HG03354 (cell line): ENCODE results near the gene L3MBTL4.
"Not testable (repeated sequence)": the region's sequence is repeated elsewhere in the genome, so short reads cannot be mapped to it uniquely, and the experiment has no call there.

Source experiments
- ATAC-seq: cut with Tn5 transposase; IDR thresholded peaks from one replicate; pipeline ENCODE4 v1.9.1; 2021; ENCODE audit warnings: mild to moderate bottlenecking; ENCODE audit not compliant: unreplicated experiment, poor library complexity, severe bottlenecking

Gene L3MBTL4

DNA sequence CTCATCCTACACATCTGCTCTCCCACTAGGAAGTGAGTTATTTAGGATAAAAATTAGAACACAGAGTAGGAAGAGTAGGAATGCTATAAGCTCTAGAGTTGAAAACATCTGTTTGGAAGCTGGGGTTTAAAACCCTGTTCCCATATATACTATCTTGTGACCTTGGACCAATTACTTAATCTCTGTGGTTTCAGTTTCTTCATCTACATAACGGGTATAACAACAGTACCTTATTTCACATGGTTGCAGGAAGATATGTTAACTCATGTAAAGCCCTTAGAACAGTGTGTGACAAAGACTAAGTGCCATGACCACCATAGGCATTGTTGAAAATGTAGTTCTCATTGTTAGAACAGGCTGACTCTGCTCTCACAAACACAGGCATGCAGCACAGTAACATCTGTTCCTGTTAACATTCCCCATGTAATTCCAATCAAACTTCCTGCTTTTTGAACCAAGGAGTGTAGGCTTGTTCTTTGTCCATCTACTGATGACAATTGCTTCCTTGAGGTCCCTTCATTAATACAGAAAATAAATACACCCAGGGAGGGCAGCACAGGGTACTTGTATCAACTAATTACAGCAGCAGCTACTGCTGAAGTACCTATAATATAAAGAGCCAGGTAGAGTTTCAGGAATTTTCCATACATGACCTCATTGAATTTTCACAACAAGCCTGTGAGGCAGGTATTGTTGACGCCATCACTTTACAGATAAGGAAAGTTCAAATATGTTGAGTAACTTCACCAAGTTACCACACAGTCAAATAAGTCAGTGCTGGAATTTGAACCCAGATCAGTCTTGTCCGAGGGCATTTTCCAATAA lies 204.2 kb downstream of the L3MBTL4 start:
- no peak for ATAC-seq

DNA sequence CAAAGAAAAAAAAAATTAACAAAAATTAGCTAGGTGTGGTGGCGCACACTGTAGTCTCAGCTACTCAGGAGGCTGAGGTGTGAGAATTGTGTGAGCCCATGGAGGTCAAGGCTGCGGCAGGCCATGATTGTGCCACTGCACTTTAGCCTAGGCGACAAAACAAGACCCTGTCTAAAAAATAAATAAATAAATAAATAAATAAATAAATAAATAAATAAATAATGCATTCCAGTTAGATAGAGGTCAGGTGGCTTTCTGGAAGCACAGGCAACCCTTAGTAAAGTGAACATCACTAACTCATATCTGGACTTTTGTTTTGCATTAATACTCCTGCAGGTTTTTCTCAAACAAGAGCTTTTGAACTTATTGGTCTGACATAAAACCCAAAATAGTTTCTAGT lies 206.8 kb downstream of the L3MBTL4 start:
- ATAC-seq, result no peak

DNA sequence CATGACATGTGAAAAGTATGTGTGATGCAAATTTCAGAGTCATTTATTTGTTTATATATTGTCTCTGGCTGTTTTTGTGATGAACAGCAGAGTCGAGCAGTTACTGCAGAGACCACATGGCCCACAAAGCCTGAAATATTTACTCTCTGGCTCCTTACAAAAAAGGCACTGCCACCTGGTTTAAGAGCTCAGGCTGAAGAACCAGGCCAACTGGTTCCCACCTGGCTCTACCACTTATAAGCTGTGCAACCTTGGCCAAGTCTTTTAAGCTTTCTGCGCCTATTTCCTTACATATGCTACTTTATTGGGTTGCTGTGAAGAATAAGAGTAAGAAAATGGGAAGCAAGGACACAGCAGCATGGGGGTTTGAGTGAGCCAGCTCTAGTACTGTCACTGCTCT lies 207.6 kb downstream of the L3MBTL4 start:
- ATAC-seq, result no peak

DNA sequence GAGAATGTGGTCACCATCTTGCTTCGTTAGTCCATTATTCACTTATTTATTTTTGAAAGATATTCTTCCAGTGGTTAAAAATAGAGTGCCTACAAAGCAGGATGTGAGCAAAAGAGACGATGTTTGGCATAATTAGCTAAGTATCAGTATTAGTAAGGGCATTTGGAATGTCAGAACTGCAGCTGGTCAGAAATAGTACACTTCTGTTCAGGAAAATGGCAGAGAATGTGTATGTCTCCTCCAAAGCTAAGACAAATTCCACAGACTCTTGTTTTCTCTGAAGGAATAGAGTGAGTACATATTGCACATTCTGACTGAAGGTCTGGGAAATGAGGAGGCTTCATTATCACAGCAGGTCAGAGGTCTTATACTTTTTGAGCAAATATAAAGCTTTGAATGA lies 209.0 kb downstream of the L3MBTL4 start:
- no peak for ATAC-seq

DNA sequence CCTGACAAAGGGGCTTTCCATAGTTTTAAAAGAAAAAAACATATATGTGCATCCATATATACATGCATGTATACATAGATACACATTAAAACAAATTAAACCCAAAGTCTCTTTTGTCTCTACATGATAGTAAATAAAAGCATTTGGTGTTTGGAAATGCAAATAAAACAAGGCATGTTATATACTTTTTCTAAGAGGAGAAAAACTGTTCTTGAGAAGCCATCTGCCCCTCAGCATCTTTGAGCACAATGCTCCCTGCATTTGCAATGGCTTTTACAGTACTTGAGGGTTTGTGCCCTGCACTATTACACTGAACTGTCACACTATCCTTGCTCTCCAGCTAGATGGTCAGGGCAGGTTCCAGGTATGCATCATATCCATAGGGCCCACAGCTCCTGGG lies 210.2 kb downstream of the L3MBTL4 start:
- no peak for ATAC-seq

DNA sequence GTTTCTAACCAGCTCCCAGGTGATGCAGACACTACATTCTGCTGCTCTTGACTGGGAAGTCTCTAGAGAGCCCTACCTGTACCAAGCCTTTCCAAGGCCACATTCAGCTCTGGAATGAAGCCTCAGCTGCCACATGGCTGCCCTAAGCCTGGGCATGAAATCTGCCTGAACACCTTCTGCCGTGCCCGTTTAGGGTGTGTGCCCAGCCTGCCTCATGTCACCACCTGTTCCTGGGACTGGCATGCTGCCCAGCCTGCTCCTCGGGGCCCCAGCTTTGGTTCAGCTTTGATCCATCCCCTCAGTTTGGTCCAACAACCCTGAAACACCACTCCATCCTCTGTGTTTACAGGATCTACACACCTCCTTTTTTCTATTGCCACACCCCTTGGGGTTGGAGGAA lies 210.9 kb downstream of the L3MBTL4 start:
- no peak for ATAC-seq

DNA sequence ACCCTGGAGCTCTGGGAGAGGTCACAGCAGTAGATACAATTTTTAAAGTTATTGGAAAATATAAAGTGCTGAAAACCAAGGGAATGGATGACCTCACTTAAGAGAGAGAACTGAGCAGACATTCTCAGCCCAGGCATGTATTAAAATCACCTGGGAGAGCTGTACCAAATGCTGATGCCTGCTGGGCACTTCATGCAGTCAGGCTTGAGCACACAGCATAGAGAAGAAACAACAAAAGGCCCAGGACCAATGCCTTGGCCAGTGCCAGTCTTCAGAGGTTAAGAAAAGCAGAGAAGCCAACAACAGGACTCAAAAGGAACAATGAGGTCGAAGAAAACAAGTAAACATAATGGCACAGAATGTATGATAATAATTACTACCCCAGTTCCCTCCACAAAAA lies 211.8 kb downstream of the L3MBTL4 start:
- no peak for ATAC-seq

DNA sequence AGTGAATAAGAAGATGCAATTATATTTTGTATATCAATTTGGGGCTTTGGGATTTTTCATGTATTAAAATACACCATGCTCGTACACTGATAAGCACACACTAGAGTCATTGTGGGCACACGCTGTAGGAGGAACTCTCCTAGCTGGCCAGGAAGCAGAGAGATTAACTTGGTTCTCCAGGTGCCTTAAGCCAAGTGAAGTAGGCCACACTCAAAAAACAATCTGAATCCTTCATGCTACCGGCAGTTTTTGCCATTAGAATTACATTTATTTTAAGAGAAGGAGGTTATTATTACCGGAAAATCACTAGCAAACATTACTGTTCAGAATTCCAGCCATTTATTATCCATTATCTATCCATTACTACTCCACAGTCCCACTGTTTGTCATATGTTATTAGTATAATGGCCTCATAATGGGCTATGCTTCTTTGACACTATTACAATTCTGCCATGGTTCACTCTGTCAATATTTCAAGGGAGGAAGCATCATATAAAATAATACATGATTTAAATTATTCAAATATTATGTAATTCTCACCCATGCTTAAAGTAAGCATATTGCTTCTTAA lies 214.4 kb downstream of the L3MBTL4 start:
- no peak for ATAC-seq

DNA sequence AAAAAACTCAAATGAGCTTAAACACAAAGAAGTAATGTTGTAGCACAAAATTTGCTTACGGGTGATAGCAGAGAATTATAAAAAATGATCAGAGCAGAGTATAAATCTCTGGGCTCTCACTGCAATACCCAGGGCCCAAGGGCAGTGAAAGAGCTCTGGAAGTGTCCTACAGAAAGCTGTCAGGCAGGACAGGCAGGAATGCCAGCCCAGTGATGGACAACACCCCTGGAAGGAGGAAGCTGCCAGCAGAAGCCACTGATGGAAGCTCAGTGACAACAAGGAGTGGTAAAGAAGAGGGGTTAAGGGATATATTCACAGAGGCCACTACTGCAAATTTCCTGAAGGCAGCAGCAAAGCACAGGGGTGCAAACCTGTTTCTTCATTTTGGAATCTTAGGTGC lies 214.9 kb downstream of the L3MBTL4 start:
- ATAC-seq, result no peak

DNA sequence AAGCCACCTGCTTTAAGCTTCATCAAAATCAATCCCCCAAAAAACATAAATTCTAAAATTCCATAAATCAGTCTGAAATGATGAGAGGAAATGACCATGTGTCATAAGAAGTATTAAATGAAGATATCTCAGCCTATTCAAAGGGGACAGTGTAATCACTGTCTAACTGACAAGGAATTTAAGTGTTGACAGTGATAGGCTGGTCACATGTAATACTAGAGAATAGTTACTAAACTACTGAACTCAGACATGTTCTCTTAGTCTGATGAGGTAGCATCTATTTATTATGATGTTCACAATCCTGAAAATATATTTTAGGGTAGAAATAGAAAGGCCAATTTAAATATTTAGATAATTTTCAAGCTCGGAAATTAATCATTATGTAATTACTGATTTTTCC lies 216.1 kb downstream of the L3MBTL4 start:
- ATAC-seq, result no peak

DNA sequence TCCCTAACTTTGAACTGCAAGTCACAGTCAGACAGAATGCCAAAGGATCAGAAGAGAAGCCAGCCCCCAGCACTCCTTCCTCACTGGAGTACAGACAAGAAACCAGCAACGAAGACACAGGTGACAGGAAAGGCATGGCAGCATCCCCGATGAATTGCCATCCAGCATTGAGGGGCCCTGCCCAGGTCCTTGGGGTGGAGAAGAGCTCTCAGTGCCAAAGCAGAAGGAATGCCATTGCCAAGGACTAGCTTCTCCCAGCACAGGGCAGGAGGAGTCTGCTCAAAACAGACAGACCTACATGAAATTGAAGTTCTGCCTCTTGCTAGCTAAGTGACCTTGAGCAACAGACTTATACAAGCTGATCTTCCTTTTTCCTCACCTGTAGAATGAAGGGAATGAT lies 220.1 kb downstream of the L3MBTL4 start:
- no peak for ATAC-seq

DNA sequence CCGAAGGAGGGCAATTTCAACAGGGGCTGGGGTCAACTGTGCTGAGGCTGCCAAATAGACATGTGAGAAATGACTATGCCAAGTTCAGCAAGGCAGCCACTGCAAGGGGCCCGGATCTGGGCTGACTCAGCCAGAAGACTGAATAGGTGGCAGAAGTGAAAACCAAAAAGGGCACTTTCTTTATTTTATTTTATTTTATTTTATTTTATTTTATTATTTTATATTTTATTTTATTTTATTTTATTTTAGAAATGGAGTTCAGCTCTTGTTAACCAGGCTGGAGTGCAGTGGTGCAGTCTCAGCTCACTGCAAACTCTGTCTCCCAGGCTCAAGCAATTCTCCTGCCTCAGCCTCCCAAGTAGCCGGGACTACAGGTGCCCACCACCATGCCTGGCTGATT lies 228.9 kb downstream of the L3MBTL4 start:
- not testable (repeated sequence) for ATAC-seq

DNA sequence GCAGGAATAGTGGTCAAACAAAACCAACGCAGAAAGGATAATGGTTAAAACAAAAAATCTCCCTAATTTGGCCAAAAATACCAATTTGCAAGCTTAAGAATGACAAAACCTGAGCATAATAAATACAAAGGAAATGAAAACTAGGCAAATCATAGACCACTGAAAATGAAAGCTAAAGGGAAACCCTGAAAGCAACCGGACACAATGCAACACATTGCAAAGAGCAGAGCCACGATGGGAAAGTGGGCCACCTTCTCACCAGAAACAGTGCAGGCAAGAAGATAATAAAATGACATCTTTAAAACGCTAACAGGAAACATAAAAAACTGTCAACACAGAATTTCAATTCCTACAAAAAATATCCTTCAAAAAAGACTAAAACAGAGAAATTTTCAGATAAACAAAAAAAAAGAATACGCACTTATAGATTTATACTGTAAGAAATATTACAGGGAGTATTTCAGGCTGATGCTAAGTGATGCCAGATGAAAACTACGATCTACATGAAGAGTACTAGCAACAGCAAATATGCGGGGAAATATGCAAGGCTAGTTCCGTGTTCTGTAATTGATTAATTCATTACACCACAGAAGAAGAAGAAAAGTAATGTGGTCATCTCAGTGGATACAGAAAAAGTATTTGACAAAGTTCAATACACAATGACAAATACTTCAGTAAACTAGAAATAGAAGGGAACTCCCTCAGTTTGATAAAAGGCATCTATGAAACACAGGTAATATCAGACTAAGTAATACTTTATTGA lies 239.5 kb downstream of the L3MBTL4 start:
- no peak for ATAC-seq

DNA sequence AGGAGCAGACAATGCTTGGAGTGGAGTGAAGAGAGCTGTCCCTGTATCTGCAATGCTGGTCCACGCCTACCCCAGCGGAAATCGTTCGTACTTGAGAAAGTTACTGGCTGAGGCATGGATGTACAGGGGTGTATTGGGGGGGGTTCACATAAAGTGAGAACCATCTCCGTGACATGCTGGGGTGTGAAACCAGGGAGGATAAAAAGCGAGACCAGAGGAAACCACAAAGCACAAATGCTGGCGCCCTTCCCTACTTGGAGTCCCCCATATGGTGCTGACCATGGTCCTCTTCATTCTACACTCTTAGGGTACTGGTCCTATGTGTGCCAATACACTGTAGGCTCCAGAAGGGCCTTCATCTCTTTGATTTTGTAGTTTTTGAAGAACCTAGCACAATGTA lies 244.1 kb downstream of the L3MBTL4 start:
- ATAC-seq, result no peak

DNA sequence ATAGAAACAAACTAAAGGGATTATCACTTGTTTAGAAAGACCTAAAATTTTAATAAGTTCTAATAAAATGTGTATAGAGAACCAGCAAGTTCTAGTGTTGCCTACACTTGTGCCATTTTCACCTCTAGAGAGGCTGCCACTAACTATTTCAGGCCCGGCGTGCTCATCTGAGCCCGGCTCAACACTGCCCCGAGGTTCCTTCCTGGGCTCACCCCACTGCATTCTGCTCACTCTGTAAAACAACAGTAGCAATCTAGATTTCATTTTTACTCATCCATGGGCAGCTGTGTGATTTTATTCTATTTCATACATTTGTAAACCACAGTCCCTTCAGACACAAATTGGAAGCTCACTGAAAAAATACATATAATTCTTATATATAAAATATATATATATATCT lies 253.2 kb downstream of the L3MBTL4 start:
- ATAC-seq, result no peak

DNA sequence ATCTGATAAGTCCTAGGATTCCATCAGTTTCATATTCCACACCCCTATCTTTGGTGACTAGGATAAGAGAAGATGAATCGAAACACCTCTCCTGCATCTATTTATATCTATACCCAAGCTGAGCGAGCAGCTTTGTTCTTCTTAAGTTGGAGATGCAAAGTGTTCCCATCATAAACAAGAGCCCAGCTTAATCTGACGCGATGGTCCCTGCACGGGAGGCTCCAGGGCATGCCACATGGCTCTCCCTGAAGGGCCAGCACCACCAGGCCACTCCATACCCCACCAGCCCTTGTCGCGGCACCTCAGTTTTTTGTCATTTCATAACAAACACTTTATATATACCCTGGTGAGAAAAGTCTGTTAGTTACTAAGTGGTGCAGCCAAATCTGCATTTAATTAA lies 255.3 kb downstream of the L3MBTL4 start:
- no peak for ATAC-seq

DNA sequence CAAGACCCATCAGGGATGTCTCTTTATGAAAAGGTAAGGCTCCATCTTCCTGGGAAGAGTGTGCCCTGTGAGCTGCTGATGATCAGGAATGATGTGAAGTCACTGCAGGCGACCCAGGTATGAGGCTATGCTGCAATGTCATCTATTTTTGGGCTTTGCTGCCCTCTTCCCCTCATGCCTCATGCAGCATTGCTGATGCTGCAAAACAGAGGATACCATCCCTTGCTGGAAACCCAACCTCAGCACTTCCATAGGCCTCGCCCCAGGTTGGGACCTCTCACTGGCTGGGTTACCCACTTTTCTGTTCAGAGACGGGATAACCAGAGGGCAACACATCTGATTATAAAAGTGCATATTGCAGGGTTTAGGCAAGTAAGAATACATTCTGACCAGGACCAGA lies 255.8 kb downstream of the L3MBTL4 start:
- no peak for ATAC-seq

DNA sequence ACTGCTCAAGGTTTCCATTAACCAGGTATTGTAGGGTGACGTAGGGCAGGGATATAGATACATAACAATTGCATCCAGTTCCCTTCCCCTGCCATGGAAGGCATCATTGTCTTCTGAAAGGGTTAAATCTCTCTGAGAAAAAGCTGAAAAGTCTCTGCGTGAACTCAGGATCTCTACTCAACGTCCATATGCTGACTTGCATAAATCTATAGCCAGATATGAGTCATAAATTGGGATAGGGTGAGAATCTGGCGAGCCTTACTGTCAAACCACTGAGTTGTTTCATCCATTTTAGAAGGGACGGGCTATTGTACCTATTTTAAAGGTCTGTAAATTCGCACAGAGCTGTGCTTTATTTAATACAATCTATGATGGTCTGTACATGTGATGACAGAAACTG lies 258.3 kb downstream of the L3MBTL4 start:
- ATAC-seq, result no peak

DNA sequence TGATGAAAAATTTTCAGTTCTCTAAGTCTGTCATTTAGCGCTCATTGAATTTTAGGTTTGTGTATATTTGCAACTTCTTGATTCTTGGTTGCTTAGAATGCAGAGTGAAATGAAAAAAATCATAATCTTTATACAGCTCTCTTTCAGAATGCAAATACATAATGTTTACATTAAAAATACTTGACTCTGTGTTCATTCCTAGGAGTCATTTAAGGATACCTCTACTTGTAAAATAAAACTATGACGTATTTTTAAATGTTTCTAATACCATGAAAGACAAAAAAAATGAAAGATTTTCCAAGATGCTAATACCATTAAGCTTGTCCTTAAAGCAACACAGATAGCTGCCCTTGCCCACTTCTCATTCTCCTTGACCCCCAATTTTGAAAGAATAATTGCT lies 259.0 kb downstream of the L3MBTL4 start:
- ATAC-seq, result no peak

DNA sequence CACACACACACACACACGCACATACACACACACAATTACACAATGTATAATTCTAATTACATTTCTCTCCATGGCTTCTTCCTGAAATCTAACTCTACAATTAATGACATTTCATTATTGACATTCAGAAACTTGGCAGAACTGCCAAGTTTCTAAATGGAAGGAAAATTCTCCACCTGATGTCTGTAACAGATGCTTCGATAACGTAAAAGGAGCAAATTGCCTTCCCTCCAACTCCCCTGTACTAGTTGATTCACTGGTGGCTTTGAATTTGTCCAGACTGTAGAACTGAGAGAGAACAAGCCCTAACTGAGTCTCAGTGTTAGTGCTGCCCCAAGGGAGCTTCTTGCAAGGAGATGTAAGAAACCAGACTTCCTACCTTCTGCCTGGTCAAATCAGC lies 264.3 kb downstream of the L3MBTL4 start:
- ATAC-seq, result no peak

DNA sequence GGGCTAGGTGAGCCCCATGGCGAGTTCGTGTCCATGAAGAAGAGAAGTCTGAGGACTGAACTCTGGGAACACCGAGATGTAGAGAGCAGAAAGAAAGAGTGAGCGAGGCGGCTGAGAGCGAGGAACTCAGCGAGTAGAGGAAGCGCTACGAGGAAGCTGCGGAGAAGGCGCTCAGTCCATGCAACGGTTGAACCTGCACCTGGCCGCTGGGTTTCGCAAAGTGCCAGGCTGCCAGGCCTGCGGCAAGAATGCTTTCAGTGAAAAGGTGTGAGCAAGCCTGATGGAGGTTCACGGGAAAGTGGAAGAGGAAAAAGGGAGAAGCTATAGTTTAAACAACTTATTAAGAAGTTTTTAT lies 268.4 kb downstream of the L3MBTL4 start:
- no peak for ATAC-seq
